DOHH2 (cell line): ENCODE results near the gene PCAT6.

Experiments used
- EZH2phosphoT487 ChIP-seq: fragments of 200-600 bp; sonication (generic); IDR thresholded peaks from 2 replicates; pipeline ENCODE4 v1.6.1; 2017; ENCODE audit warnings: borderline replicate concordance, mild to moderate bottlenecking, antibody characterized with exemption, low read length, moderate library complexity, mixed read lengths
- TF ChIP-seq, protein P1 (sequence below): fragments of 200-600 bp; sonication (generic); IDR thresholded peaks from one replicate; pipeline ENCODE4 v1.5.1; 2014; ENCODE audit warnings: antibody characterized with exemption, mild to moderate bottlenecking, low read depth, low read length; ENCODE audit not compliant: poor library complexity, severe bottlenecking

DNA sequence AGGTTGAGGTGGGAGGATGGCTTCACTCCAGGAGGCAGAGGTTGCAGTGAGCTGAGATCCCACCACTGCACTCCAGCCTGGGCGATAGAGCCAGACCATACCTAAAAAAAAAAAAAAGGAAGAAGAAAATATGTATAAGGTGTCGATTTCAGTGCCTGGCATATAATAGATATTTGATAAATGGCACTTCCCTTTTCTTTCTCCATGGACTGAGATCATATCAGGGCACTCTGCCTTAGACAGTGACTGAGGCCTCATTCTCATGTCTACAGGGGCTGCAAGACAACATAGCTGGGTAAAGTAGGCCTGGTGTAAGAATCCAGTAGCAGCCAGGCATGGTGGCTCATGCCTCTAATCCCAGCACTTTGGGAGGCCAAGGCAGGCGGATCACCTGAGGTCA is 21.2 kb downstream of the PCAT6 start:
- TF ChIP-seq, protein P1, sequence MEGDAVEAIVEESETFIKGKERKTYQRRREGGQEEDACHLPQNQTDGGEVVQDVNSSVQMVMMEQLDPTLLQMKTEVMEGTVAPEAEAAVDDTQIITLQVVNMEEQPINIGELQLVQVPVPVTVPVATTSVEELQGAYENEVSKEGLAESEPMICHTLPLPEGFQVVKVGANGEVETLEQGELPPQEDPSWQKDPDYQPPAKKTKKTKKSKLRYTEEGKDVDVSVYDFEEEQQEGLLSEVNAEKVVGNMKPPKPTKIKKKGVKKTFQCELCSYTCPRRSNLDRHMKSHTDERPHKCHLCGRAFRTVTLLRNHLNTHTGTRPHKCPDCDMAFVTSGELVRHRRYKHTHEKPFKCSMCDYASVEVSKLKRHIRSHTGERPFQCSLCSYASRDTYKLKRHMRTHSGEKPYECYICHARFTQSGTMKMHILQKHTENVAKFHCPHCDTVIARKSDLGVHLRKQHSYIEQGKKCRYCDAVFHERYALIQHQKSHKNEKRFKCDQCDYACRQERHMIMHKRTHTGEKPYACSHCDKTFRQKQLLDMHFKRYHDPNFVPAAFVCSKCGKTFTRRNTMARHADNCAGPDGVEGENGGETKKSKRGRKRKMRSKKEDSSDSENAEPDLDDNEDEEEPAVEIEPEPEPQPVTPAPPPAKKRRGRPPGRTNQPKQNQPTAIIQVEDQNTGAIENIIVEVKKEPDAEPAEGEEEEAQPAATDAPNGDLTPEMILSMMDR: no peak
- no peak for TF ChIP-seq EZH2phosphoT487
